Articular chondrocyte of knee joint (primary cell): ENCODE data around the gene GLRA1. TPM values are rescaled to one million over a fixed set of nuclear protein-coding genes. Genes with fewer than 3 reads are reported as not detected.

ENCODE experiments used
- small RNA-seq: library from RNA; depleted of rRNA; stranded (forward); fragments of <200 nt; gene quantifications from one replicate; pipeline ENCODE3, GENCODE V24; 2012
- total RNA-seq: library from RNA; depleted of rRNA; stranded (reverse); fragments of >200 nt; gene quantifications from 2 replicates; pipeline ENCODE4 v1.2.3, GENCODE V29; 2012

Gene GLRA1
- total RNA-seq, result not detected in 2 replicates

GRCh38 chr5:151924564-151925301, at the start of gene GLRA1:
Gene GLRA1 (minus strand): TSS chr5:151924851. CDS start chr5:151924549, 302 bp downstream.

Small RNA genes lying within 50 kb of the gene (small RNA-seq; reads per million reads assigned to genes)
- gene RNA5SP198, result not detected

Other genes starting within 250 kb of the GLRA1 start
- gene SPARC, start 237.9 kb downstream of the GLRA1 start, total RNA-seq, result 2,547 and 3,181 TPM in 2 replicates
- gene ATOX1, start 166.2 kb downstream of the GLRA1 start, total RNA-seq, result 33.0 and 53.3 TPM in 2 replicates
- 172 and 186 TPM in 2 replicates for gene G3BP1, start 152.9 kb downstream of the GLRA1 start, total RNA-seq